GM21786 (cell line): ENCODE data around the gene CRYBG1.
"Not testable (repeated sequence)": the region's sequence is repeated elsewhere in the genome, so short reads cannot be mapped to it uniquely, and the experiment has no call there.

Source experiments
- ATAC-seq: cut with Tn5 transposase; IDR thresholded peaks from one replicate; pipeline ENCODE4 v1.9.1; 2021; ENCODE audit not compliant: unreplicated experiment

The CRYBG1 gene

DNA sequence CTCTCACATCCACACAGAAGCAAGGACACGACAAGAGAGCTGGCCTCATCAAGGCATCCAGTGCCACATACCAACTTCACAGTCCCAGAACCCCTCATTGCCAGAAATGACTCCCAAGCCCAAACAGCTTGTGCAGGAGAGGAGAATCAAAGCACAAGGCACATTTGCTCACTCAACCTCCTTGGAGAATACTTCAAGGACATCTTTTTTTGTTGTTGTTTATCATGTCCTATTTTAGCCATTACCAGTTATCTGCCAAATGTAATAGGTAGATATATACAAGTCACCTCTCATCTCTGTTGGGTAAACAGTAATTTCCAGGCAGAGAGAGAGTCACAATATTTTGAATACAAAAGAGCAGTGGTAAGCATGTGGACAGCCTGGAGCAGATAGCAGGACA is 221.0 kb downstream of the CRYBG1 start:
- ATAC-seq, result no peak

DNA sequence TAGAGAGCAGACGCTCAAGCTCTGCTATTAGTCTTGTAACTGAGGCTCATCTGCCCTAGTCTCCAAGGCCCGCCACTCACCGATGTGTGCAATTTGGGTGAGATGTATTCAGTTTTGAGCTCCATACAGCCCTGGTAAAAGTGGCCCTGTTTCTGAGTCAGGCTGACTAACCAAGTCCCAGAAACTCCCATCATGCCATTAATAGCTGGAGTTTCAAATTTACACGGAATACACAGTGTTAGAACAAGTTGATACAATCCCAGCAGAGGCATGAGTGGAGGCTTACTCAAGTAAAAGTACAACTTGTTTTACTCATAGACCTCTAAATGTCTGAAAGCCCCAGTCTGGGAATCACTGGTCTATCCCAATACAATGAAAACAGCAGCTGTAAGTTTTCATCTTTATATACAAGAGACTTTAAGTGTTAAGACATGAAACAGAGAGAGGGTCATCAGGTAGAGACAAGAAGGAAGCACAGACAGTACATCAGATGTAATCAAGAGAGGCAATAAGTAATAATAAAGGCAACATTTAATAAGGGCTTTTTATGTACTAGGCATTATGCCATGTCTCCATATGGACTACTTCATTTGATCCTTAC is 226.4 kb downstream of the CRYBG1 start:
- ATAC-seq, result no peak

DNA sequence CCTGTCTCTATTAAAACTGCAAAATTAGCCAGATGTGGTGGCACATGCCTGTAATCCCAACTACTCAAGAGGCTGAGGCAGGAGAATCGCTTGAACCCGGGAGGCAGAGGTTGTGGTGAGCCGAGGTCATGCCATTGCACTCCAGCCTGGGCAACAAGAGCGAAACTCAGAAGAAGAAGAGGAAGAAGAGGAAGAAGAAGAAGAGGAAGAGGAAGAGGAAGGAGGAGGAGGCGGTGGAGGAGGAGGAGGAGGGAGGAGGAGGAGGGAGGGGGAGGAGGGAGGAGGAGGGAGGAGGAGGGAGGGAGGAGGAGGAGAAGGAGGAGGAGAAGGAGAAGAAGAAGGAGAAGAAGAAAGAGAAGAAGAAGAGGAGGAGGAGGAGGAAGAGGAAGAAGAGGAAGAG is 228.4 kb downstream of the CRYBG1 start:
- not testable (repeated sequence) for ATAC-seq

DNA sequence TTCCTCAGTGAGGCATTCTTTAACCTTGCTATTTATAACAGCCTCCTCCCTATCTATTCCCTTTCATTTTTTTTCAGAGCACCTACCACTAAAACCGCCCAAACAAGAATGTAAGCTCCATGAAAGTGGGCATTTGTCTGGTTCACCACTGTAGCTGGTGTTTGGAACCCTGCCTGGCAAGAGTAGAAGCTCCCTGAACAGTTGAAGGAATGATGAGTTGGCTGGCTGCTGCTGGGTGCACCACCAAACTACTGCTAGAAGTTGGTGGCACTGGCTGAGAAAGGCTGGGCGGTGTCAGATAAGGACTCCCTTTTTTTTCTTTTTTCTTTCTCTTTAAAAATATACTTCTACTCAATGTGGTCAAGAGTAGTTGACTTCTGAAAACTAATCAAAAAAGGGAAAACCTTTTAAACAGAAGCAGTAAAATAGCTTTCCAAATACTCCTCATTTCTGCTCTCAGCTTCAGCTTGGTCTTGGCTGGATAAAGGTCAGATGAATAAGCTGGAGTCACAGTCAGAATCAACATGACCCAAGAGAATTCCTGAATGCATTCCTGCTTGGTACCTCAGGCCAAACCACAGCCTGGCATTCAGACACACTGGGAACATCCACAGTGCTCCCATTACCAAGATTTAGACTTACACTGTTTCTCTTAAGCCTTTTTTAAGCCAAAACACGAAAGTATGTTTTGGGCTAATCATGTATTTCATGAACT is 230.8 kb downstream of the CRYBG1 start:
- ATAC-seq, result no peak

DNA sequence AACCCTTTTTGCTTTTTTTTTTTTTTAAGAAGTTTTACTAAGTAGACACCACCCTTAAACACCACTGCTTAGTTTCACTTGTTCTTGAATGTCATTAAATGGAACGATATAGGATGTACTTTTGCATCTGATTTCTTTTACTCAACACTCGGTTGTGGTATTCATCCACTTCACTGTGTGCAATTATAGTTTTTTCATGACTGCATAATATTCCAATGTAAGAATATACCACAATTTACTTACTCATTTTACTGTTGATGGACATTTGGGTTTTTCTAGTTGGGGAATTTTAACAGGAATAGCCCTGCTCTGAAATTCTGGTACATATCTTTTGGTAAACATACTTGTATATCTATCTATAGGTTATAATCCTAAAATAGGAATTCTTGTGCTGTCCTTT is 238.9 kb downstream of the CRYBG1 start:
- ATAC-seq, result no peak

DNA sequence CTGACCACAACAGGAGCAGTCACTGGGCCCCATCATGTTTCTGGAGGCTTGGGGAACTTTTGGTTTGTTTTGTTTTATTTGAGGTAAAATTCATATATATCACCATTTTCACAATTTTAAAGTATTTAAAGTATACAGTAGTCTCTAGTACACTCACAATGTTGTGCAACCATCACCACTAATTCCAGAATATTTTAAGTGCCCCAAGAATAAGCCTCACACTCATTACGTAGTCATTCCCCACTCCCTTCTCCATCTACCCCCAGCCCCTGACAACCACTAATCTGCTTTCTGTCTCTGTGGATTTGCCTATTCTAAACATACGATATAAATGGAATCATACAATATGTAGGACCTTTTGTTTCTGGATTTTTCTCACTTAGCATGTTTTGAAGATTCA is 239.8 kb downstream of the CRYBG1 start:
- no peak for ATAC-seq

DNA sequence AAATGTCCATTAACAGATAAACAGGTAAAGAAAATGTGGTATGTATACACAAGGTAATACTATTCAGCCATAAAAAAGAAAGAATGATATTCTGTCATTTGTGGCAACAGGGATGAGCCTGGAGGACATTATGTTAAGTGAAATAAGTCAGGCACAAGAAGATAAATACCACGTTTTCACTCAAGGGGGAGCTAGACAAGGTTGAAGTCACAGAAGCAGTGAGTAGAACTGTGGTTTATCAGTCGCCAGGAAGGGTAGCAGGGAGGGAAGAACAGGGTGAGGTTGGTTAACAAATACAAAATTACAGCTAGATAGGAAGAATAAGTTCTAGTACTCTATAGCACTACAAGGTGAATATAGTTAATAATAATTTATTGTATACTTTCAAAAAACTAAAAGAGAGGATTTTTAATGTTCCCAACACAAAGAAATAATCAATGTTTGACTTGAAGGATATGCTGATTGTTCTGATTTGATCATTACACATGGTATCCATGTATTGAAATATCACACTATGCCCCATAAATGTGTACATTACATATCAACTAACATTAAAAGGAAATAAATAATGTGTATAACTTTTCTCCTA is 247.7 kb downstream of the CRYBG1 start:
- peak; percentile 68 for ATAC-seq

DNA sequence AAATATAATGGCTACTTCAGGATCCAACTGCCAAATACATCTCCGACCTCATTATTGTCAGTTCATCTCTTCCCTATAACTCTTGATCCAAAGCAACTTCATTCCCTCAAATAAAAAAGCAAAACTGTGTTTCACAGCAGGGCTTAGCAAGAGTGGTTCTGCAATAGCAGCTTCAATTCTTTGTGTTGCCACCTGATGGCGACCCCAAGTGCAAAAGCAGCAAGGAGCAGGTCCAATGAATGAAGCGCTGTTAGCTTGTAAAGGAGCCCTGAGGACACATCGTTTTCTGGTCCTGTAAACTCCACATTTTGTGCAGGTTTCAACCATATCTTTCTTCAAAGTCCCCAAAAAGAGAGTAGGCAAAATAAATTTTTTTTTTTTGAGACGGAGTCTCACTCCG is 249.2 kb downstream of the CRYBG1 start:
- peak; percentile 51 for ATAC-seq

DNA sequence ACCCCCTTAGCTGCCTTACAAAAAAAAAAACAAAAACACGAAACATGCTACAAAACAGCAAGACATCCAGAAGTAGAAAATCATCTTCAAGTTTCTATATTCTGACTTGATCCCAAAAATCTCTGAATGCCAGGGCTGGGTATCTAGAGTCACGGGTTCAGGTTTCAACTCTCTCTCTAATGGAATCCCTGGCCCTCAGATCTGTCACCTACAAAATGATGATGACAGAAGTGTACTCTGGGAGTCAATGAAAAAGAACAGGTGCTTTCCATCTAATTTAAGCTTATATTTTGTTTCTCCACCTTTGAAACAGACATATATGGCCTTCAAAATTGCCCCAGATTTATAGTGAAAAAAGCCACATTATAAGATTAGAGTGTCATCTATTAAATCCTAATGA is 250.5 kb downstream of the CRYBG1 start:
- ATAC-seq, result no peak

DNA sequence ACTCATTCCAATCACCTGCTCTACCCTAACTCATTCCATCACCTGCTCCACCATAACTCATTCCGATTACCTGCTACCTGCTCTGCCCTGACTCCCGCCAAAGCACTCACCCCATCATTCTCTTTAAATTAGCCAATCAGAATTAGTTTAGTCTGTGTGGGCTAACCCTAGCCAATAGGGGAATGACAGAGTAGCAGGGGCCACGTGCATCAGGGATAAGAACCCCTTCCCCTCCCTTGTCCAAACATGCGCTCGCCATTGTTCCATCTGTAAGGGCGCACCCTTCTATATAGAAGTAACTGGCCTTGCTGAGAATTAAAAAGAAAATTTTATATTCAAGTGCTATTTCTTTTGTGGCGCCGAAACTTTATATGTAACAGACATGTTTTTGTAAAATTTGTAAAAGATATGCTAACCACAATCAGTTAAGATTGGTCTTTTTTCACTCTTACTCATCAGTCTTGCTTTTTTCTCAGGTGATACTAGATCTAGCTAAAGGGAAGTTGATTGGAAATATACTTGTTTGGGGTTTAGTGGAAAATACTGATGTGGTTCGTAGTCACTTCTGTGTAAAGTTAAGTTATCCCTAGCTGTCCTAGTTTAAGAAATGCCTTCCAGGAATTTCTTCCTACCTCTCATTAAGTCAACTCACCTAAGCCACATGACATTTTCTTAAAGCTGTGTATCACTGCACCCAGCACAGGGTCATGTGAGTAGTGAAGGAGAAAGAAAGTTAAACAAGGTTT is 252.3 kb downstream of the CRYBG1 start:
- no peak for ATAC-seq

DNA sequence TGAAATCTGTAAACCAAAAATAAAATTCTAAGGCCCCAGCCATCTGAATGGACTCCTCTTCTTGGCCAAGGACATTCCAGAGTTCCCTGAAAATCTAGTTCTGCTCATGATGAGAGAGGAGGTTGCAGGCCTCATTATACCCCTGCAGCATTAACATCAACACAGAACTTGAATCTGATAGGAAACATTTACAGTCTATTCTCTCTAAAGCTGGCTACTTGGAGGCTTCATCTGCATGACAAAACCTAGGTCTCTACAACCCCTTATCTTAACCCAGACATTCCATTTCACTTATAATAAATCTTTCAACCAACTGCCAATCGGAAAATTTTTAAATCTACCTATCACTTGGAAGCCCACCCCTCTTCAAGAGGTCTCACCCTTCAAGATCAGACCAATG is 253.1 kb downstream of the CRYBG1 start:
- ATAC-seq, result no peak

DNA sequence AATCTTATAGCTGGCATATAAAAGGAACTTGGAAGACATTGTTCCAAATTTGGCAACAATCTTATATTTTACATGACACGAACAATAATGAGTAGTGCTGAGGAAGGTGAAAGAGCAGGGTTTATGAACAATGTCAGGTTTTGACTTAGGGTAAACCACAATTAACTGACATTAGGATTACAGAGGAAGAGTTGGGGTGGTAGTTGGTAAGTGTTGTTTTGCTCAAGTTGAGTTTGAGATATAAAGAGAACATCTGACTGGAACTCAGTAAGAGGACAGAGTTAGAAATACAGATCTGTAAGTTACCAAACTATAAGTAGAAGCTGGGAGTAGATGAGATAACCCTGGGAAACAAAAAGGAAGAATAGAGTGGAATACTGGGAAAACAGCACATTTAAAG is 253.6 kb downstream of the CRYBG1 start:
- no peak for ATAC-seq

DNA sequence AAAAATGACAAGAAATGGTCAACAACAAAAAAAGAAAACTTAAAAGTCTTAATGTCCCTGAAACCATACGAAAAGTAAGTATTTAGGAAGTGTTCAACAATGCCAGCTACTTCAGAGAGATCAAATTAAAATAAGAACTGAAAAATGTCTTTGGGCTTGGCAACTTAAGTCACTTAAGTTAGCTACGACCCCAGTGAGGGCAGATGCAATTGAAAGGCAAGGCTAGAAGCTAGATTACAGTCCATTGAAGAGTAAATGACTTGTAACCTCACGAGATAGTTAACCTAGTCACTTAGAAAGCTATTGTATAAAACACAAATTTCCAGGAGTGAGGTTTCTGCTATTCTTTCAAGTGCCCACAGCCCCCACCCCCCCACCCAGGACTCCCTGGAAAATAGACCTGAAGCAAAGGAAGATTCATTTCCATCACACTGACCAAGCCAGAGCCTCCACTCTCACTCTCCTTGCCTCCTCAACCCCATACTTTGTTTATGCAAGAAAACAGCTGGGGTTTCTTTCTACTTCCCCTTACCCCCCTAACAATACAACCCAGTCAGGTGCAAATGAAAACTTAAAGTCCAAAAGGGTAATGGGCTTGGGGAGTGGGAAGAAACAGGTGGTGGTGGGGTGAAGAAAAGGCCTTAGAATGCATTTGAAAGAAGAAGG is 254.2 kb downstream of the CRYBG1 start:
- no peak for ATAC-seq

DNA sequence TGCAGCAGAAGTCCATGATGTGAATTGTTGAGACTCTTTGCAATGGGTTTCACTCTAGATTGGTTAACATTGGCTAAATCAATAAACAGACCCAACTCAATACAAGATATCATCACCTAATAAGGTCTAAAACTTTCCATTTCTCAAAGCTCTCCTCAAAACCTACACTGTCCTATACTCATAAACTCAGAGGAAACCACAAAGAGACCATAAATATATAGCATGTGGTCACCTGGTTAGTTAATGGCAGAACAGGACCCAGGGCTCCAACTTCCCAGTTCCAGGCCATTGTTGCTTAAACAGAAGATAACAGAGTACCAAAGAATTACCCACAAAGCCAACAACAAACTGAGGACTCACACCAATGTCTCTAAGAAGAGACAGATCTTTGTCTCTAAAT is 256.8 kb downstream of the CRYBG1 start:
- peak; percentile 79 for ATAC-seq

DNA sequence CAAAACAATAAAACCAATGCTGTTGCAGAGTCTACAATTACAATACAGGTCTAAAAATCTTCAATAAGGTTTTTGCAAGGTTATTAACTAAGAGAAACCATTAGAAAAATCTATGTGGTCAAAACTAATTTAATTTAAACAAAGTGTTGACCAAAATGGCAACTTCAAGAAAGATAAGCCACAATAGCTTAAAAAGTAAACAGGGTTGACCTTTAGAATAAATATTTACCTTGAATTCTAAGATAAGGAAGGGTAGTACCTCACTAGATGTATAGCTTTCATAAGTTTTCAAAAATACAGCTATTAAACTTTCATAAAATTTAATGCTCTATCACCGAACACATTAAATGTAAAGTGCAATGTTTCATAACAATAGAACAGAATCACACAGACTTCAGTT is 257.3 kb downstream of the CRYBG1 start:
- ATAC-seq, result no peak

DNA sequence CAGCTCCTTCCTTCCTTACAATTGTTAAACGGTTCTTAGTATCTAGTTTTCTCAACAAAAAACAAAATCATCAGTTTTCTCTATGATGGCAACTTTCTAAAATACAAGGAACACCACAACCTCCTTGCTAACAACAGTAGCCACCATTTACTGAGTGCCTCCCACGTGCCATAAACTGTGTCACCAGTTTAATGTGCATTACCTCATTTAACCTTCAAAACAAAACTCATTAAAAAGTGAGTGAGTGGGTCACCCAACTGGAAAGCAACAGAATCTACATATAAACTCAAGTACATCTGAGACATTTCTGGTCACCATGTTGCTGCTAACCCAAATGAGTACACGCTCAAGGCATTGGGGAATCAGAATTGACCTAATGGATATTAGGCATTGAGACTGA is 257.8 kb downstream of the CRYBG1 start:
- ATAC-seq, result no peak

DNA sequence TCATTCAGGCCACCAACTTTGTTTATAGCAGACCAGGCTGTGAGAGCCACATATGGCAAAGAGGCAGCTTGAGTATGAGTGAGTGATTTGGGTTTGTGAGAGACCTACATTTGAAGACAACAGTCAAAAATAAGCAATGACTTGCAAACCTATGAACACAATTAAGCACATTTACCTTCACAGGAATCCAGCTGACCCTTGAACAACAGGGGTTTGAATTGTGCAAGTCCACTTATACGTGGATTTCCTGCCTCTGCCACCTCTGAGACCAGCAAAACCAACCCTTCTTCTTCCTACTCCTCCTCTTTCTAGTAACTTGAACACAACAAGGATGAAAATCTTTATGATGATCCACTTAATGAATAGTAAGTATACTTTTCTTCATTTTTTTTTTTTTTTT is 258.7 kb downstream of the CRYBG1 start:
- no peak for ATAC-seq

DNA sequence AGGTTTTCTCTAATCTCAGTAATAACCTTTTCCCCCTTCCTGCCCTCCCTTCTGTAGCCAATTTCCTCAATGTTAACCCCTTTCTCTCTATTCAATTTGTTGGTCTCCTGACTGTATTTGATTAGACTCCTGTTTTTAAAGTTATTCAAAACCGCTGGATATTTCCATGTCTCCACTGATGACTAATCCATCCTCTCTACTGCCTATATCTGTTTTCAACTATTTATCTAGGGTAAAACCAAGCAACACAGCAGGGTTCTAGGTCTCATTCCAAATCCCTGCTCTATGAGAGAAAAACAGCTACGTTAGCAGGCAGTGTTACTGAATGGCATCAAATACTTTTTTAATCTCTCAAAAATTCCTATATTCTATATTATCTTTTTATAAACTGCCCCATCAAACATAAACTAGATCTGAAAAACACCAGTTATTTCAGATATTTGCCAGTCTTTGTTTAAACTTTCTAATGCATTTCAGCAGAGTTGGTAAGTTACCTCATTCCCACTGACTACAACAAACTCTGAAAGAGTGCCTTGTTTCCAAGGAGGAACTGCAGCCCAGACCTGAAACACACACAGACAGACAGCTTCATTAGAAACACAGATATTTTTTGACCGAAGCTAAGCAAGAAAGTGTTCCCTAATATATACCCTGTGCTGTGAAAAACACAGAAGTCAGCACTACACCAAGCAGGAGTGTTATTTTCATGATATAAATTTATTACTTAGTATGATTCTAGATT is 260.6 kb downstream of the CRYBG1 start:
- no peak for ATAC-seq
